GM18498 (cell line): ENCODE measurements around the gene LDLRAD4.

Experiments
- ATAC-seq: cut with Tn5 transposase; IDR thresholded peaks from one replicate; pipeline ENCODE4 v1.9.1; 2021; ENCODE audit warnings: mild to moderate bottlenecking, moderate library complexity; ENCODE audit not compliant: unreplicated experiment

The LDLRAD4 gene

GRCh38 chr18:13577091-13577697 is 358.6 kb downstream of the LDLRAD4 start:
- ATAC-seq: peak; percentile 85

GRCh38 chr18:13577781-13578180 is 359.2 kb downstream of the LDLRAD4 start:
- no peak for ATAC-seq

- ATAC-seq: no peak
Observed at GRCh38 chr18:13578400-13578799, 359.8 kb downstream of the LDLRAD4 start.

- ATAC-seq: no peak
Observed at GRCh38 chr18:13579874-13580273, 361.3 kb downstream of the LDLRAD4 start.

GRCh38 chr18:13580351-13580750 is 361.8 kb downstream of the LDLRAD4 start:
- no peak for ATAC-seq

- no peak for ATAC-seq
Observed at GRCh38 chr18:13580991-13581390, 362.4 kb downstream of the LDLRAD4 start.

GRCh38 chr18:13581496-13582177 is 363.1 kb downstream of the LDLRAD4 start:
- ATAC-seq: no peak

- ATAC-seq: no peak
Observed at GRCh38 chr18:13582178-13582670, 363.7 kb downstream of the LDLRAD4 start.

GRCh38 chr18:13583576-13584550 is 365.3 kb downstream of the LDLRAD4 start:
- ATAC-seq: no peak

- ATAC-seq: no peak
Observed at GRCh38 chr18:13584825-13585224, 366.3 kb downstream of the LDLRAD4 start.

GRCh38 chr18:13585379-13586153 is 367.0 kb downstream of the LDLRAD4 start:
- no peak for ATAC-seq

- ATAC-seq: peak; percentile 38
Observed at GRCh38 chr18:13587001-13587400, 368.4 kb downstream of the LDLRAD4 start.

- no peak for ATAC-seq
Observed at GRCh38 chr18:13587477-13587876, 368.9 kb downstream of the LDLRAD4 start.

GRCh38 chr18:13587937-13588336 is 369.4 kb downstream of the LDLRAD4 start:
- no peak for ATAC-seq

- no peak for ATAC-seq
Observed at GRCh38 chr18:13589316-13589715, 370.8 kb downstream of the LDLRAD4 start.

- no peak for ATAC-seq
Observed at GRCh38 chr18:13589943-13590342, 371.4 kb downstream of the LDLRAD4 start.

- no peak for ATAC-seq
Observed at GRCh38 chr18:13592246-13592645, 373.7 kb downstream of the LDLRAD4 start.

GRCh38 chr18:13594551-13594950 is 376.0 kb downstream of the LDLRAD4 start:
- no peak for ATAC-seq

- no peak for ATAC-seq
Observed at GRCh38 chr18:13597068-13597467, 378.5 kb downstream of the LDLRAD4 start.

GRCh38 chr18:13598591-13598990 is 380.0 kb downstream of the LDLRAD4 start:
- ATAC-seq: no peak

- no peak for ATAC-seq
Observed at GRCh38 chr18:13599031-13599430, 380.5 kb downstream of the LDLRAD4 start.
